HEK293 (cell line): ENCODE data around the gene XPO4.

Experiments
- CTCF ChIP-seq: fragments of 450-650 bp; formaldehyde crosslinking; IDR thresholded peaks from 2 replicates; pipeline ENCODE4 v1.5.1; 2016; ENCODE audit warnings: missing biosample characterization, missing genetic modification characterization
- KLF9 ChIP-seq: fragments of 450-650 bp; formaldehyde crosslinking; IDR thresholded peaks from 2 replicates; pipeline ENCODE4 v1.5.1; 2016; ENCODE audit warnings: missing biosample characterization, missing genetic modification characterization, low read depth
- REPIN1 ChIP-seq: fragments of 450-650 bp; formaldehyde crosslinking; IDR thresholded peaks from 2 replicates; pipeline ENCODE4 v1.5.1; 2017; ENCODE audit warnings: missing biosample characterization, missing genetic modification characterization, low read depth
- REST ChIP-seq: fragments of 450-650 bp; formaldehyde crosslinking; IDR thresholded peaks from 2 replicates; pipeline ENCODE4 v1.5.1; 2016; ENCODE audit warnings: missing biosample characterization, missing genetic modification characterization
- YY1 ChIP-seq: fragments of 450-650 bp; formaldehyde crosslinking; IDR thresholded peaks from 2 replicates; pipeline ENCODE4 v1.5.1; 2018; ENCODE audit warnings: missing biosample characterization, missing genetic modification characterization
- ZNF184 ChIP-seq: fragments of 450-650 bp; IDR thresholded peaks from 2 replicates; pipeline ENCODE4 v1.5.1; 2018; ENCODE audit warnings: missing biosample characterization, mild to moderate bottlenecking, missing genetic modification characterization
- ZNF292 ChIP-seq: fragments of 450-650 bp; formaldehyde crosslinking; IDR thresholded peaks from 2 replicates; pipeline ENCODE4 v1.5.1; 2016; ENCODE audit warnings: low read depth, missing biosample characterization, missing genetic modification characterization, borderline replicate concordance
- ZNF302 ChIP-seq: fragments of 450-650 bp; formaldehyde crosslinking; IDR thresholded peaks from 2 replicates; pipeline ENCODE4 v1.5.1; 2016; ENCODE audit warnings: missing biosample characterization, missing genetic modification characterization, low read depth
- ZNF747 ChIP-seq: fragments of 450-650 bp; formaldehyde crosslinking; IDR thresholded peaks from 2 replicates; pipeline ENCODE4 v1.5.1; 2016; ENCODE audit warnings: missing biosample characterization, missing genetic modification characterization
- TF ChIP-seq, protein P1 (sequence below): fragments of 450-650 bp; formaldehyde crosslinking; IDR thresholded peaks from 2 replicates; pipeline ENCODE4 v1.5.0; 2017; ENCODE audit warnings: missing biosample characterization, missing genetic modification characterization, borderline replicate concordance
- TF ChIP-seq, protein P2 (sequence below): fragments of 450-650 bp; IDR thresholded peaks from 2 replicates; pipeline ENCODE4 v1.5.1; 2018; ENCODE audit warnings: missing biosample characterization, missing genetic modification characterization
- TF ChIP-seq, protein P3 (sequence below): fragments of 450-650 bp; formaldehyde crosslinking; IDR thresholded peaks from 2 replicates; pipeline ENCODE4 v1.5.1; 2017; ENCODE audit warnings: missing biosample characterization, missing genetic modification characterization
- TF ChIP-seq, protein P4 (sequence below): fragments of 450-650 bp; formaldehyde crosslinking; IDR thresholded peaks from 2 replicates; pipeline ENCODE4 v1.5.1; 2016; ENCODE audit warnings: missing biosample characterization, missing genetic modification characterization, borderline replicate concordance

DNA sequence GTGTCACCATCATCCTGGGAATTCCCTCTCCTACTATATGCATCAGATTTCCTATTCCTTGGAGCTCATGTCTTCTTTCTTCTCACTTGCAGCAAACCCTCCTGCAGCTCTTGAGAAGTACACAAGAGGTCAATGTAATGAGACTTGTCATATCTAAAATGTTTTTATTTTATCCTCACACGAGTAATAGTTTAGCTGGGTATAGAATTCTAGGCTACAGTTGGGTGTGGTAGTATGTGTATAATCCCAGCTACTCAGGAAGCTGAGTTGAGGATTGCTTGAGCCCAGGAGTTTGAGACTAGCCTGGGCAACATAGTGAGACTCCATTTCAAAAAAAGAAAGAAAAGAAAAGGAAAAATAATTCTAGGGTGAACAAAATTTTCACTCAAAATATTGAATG lies 153.2 kb downstream of the XPO4 start:
- TF ChIP-seq REPIN1 (no peak), CTCF (no peak), ZNF747 (tag by site-specific recombination) (no peak), KLF9 (tag by site-specific recombination) (no peak), ZNF292 (no peak), REST (tag by site-specific recombination) (no peak), ZNF184 (no peak), YY1 (tag by site-specific recombination) (no peak), ZNF302 (no peak)
- TF ChIP-seq, protein P1, sequence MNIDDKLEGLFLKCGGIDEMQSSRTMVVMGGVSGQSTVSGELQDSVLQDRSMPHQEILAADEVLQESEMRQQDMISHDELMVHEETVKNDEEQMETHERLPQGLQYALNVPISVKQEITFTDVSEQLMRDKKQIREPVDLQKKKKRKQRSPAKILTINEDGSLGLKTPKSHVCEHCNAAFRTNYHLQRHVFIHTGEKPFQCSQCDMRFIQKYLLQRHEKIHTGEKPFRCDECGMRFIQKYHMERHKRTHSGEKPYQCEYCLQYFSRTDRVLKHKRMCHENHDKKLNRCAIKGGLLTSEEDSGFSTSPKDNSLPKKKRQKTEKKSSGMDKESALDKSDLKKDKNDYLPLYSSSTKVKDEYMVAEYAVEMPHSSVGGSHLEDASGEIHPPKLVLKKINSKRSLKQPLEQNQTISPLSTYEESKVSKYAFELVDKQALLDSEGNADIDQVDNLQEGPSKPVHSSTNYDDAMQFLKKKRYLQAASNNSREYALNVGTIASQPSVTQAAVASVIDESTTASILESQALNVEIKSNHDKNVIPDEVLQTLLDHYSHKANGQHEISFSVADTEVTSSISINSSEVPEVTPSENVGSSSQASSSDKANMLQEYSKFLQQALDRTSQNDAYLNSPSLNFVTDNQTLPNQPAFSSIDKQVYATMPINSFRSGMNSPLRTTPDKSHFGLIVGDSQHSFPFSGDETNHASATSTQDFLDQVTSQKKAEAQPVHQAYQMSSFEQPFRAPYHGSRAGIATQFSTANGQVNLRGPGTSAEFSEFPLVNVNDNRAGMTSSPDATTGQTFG: no peak
- TF ChIP-seq, protein P2, sequence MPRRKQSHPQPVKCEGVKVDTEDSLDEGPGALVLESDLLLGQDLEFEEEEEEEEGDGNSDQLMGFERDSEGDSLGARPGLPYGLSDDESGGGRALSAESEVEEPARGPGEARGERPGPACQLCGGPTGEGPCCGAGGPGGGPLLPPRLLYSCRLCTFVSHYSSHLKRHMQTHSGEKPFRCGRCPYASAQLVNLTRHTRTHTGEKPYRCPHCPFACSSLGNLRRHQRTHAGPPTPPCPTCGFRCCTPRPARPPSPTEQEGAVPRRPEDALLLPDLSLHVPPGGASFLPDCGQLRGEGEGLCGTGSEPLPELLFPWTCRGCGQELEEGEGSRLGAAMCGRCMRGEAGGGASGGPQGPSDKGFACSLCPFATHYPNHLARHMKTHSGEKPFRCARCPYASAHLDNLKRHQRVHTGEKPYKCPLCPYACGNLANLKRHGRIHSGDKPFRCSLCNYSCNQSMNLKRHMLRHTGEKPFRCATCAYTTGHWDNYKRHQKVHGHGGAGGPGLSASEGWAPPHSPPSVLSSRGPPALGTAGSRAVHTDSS (tag by site-specific recombination): no peak
- TF ChIP-seq, protein P3, sequence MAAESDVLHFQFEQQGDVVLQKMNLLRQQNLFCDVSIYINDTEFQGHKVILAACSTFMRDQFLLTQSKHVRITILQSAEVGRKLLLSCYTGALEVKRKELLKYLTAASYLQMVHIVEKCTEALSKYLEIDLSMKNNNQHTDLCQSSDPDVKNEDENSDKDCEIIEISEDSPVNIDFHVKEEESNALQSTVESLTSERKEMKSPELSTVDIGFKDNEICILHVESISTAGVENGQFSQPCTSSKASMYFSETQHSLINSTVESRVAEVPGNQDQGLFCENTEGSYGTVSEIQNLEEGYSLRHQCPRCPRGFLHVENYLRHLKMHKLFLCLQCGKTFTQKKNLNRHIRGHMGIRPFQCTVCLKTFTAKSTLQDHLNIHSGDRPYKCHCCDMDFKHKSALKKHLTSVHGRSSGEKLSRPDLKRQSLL (tag by site-specific recombination): no peak
- TF ChIP-seq, protein P4, sequence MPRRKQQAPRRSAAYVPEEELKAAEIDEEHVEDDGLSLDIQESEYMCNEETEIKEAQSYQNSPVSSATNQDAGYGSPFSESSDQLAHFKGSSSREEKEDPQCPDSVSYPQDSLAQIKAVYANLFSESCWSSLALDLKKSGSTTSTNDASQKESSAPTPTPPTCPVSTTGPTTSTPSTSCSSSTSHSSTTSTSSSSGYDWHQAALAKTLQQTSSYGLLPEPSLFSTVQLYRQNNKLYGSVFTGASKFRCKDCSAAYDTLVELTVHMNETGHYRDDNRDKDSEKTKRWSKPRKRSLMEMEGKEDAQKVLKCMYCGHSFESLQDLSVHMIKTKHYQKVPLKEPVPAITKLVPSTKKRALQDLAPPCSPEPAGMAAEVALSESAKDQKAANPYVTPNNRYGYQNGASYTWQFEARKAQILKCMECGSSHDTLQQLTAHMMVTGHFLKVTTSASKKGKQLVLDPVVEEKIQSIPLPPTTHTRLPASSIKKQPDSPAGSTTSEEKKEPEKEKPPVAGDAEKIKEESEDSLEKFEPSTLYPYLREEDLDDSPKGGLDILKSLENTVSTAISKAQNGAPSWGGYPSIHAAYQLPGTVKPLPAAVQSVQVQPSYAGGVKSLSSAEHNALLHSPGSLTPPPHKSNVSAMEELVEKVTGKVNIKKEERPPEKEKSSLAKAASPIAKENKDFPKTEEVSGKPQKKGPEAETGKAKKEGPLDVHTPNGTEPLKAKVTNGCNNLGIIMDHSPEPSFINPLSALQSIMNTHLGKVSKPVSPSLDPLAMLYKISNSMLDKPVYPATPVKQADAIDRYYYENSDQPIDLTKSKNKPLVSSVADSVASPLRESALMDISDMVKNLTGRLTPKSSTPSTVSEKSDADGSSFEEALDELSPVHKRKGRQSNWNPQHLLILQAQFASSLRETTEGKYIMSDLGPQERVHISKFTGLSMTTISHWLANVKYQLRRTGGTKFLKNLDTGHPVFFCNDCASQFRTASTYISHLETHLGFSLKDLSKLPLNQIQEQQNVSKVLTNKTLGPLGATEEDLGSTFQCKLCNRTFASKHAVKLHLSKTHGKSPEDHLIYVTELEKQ (tag by site-specific recombination): no peak
